BJ (cell line): ENCODE measurements around the gene TBCEL. TPM values are rescaled to one million over a fixed set of nuclear protein-coding genes. Genes with fewer than 3 reads are reported as not detected.

Source experiments
- CTCF ChIA-PET: fragments of 350-600 bp; formaldehyde crosslinking; extraction: SDS; loops from one replicate; lab custom pipeline; 2021; ENCODE audit warnings: antibody characterized with exemption, inconsistent platforms; lab: Yijun Ruan, JAX
- POLR2A ChIA-PET: fragments of 300-600 bp; sonication (Branson Sonifier 250); formaldehyde crosslinking; extraction: SDS; loops from one replicate; lab custom pipeline; 2021; ENCODE audit warnings: antibody characterized with exemption; lab: Charles Lee
- DNase-seq: peaks from one replicate; pipeline ENCODE4 v3.0.0-alpha.2; 2011; ENCODE audit warnings: low read depth
- H3K27me3 ChIP-seq: 2 replicates; pipeline ENCODE4 v1.6.0; 2011; ENCODE audit warnings: low read length; ENCODE audit not compliant: control insufficient read depth, insufficient read depth
- H3K36me3 ChIP-seq: 2 replicates; pipeline ENCODE4 v1.5.1; 2011; ENCODE audit warnings: low read length; ENCODE audit not compliant: control insufficient read depth, insufficient read depth
- H3K4me3 ChIP-seq: 2 replicates; pipeline ENCODE4 v1.5.1; 2011; ENCODE audit warnings: low read depth, mild to moderate bottlenecking, control low read depth, low read length
- polyA plus RNA-seq: library from polyadenylated mRNA; depleted of rRNA; stranded (reverse); fragments of >200 nt; gene quantifications from 2 replicates; pipeline ENCODE4 v1.2.3, GENCODE V29; 2011
- TF ChIP-seq, protein P1 (sequence below): IDR thresholded peaks from 2 replicates; pipeline ENCODE4 v1.5.1; 2011; ENCODE audit warnings: low read depth, mild to moderate bottlenecking, control low read depth, inconsistent platforms, low read length, moderate library complexity; ENCODE audit not compliant: insufficient read depth

Gene TBCEL
- polyA plus RNA-seq, 1 experiment = 8.6 TPM

DNA sequence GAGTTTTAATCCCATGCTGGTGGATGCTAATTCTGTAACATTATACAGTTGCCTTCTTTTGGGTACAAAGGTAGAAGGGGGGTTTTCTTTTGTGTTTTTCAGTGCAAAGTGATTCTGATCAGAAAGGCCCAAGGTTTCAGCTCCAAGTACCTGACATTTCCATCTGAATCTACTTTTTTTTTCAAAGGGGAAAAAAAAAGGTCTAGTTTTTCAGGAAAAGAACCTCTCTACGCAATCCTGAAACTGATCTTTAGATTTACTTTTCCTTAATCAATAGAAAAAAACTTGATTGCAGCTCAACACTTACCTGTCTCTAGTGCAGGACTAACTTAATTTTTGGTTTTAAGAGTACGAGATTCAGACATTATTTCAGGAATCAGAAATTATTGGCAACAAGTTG lies 77.0 kb downstream of the TBCEL start, which contains the start of gene TECTA:
TECTA (plus strand) TSS at position 301 of the 400 bp plus-strand sequence. CDS start 1,423 bp downstream, outside the sequence.
- no peak for DNase-seq
- Histone ChIP-seq H3K27me3 (peaks cover 3% of the 10 kb centered on the region), H3K4me3 (no peak within 1 kb of the TSS), H3K36me3 (no peaks in the 10 kb centered on the region)
- TF ChIP-seq, protein P1, sequence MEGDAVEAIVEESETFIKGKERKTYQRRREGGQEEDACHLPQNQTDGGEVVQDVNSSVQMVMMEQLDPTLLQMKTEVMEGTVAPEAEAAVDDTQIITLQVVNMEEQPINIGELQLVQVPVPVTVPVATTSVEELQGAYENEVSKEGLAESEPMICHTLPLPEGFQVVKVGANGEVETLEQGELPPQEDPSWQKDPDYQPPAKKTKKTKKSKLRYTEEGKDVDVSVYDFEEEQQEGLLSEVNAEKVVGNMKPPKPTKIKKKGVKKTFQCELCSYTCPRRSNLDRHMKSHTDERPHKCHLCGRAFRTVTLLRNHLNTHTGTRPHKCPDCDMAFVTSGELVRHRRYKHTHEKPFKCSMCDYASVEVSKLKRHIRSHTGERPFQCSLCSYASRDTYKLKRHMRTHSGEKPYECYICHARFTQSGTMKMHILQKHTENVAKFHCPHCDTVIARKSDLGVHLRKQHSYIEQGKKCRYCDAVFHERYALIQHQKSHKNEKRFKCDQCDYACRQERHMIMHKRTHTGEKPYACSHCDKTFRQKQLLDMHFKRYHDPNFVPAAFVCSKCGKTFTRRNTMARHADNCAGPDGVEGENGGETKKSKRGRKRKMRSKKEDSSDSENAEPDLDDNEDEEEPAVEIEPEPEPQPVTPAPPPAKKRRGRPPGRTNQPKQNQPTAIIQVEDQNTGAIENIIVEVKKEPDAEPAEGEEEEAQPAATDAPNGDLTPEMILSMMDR = no peak
- ChIA-PET CTCF (interaction anchor here (1.2 to 1.3 kb wide), 2 partner anchors 12 to 416 kb away, joined by 3 read pairs; no protein-coding TSS in a partner anchor), POLR2A (no interaction called here)

DNA sequence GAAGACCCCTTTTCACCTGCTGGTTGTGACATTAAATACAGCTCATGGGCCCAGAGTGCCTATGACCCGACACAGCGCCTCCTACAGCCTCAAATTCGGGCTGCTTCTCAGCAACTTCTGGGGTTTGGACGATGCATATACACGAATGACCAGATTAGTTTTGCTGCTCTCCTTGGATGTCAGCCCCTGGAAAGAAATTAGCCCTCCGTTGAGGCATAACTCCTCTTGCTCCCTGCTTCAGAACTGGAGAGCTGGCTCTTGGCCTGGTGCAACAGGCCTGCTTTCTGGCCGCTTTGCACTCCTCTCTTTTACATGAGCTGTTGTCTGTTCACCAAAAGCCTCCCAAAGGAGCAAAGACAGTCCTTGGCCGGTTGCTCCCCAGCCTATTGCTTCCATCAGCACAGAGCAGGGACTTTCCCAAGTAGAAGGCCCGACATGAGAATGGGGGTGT lies 80.4 kb downstream of the TBCEL start:
- no peak for DNase-seq
- peaks cover 3% of the 10 kb centered on the region for H3K27me3 ChIP-seq
- TF ChIP-seq, protein P1 = no peak
- ChIA-PET POLR2A (no interaction called here), CTCF (no interaction called here)
- no peak overlapping the region for H3K4me3 ChIP-seq
- no peaks in the 10 kb centered on the region for H3K36me3 ChIP-seq

DNA sequence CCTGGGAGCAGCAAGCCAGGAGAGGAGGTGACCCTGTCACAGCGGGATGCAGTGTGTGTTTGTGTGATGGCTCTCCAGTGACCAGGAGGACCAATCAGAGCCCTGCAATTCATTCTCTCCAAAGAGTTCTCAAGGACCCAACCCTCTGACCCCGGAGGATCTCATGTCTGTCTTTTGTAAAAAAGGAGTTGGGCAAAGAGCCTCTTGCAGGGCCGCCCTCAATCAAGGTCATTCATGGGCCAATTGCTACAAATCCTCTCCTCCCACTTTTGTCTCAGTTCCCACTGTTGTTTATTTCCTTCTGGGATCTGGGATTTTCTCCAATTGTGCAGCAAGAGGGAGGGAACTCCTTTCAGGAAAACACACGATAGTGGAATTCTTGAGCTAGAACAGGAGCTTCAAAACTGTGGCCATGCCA lies 81.2 kb downstream of the TBCEL start:
- CTCF ChIA-PET = no interaction called here
- TF ChIP-seq, protein P1 = no peak
- POLR2A ChIA-PET = no interaction called here
- DNase-seq = no peak
- peaks cover 3% of the 10 kb centered on the region for H3K27me3 ChIP-seq
- H3K4me3 ChIP-seq = no peak overlapping the region
- no peaks in the 10 kb centered on the region for H3K36me3 ChIP-seq

DNA sequence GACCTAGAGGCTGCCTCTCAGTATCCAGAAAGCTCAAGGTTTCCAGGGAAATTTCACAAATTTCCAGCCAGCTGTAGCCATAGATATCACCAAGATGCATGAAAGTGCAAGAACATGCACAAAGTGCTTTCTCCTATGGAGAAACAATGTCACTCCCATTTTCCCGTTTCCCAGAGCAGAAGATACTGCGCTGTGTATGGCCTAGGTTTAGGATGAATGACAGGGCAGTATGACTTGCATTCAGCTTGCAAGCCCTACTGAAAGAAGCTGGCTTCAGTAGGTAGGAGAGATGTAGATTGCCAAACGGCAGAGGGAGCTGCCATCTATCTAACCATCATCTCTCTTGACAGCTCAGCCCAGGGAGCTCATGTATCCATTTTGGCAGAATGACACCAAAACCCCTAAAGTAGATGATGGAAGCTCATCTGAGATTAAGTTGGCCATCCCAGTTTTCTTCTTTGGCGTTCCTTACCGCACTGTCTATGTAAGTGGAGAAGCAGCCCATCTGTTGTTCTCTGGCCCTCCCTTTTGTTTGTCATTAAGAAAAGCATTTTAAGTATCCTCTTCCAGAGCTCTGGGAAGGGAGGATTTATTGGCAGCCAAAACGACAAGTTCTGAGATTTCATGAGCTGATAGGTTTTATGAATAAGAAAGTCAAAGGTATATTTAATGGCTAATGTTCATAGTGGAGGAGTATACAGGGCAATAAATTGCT lies 81.7 kb downstream of the TBCEL start:
- TF ChIP-seq, protein P1 = no peak
- no peak overlapping the region for H3K4me3 ChIP-seq
- CTCF ChIA-PET = no interaction called here
- no peak for DNase-seq
- H3K27me3 ChIP-seq = peaks cover 3% of the 10 kb centered on the region
- no peaks in the 10 kb centered on the region for H3K36me3 ChIP-seq
- POLR2A ChIA-PET = no interaction called here

DNA sequence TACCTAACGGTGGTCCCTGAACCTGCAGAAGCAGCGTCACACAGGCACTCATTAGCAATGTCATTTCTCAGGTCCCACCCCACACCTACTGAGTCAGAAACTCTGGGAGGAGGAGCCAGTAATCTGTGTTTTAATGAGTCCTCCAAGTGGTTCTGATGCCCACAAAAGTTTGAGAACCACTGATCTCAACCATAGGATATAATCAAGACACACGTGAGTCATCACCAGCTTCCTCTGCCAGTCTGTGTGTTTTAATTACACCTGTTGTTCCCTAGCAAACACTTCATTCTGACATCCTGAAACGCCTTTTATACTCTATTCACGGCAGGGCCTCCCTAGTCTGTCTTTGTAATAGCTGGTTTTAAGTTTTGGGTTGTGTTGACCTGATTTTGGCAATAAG lies 82.9 kb downstream of the TBCEL start:
- H3K36me3 ChIP-seq = no peaks in the 10 kb centered on the region
- ChIA-PET CTCF (interaction anchor here (0.6 kb wide), 1 partner anchor 1383 kb away, joined by 3 read pairs; no protein-coding TSS in a partner anchor), POLR2A (no interaction called here)
- TF ChIP-seq, protein P1 = no peak
- H3K27me3 ChIP-seq = peaks cover 4% of the 10 kb centered on the region
- no peak for DNase-seq
- no peak overlapping the region for H3K4me3 ChIP-seq
